ENCODE measurements around the gene RBM48.

- TF ChIP-seq CTCF (IDR thresholded peaks at IDR 0.05; ENCODE audit: low read length): no peak
- no peak for TF ChIP-seq EZH2 (optimal IDR thresholded peaks at IDR 0.05; ENCODE audit: low read depth, low read length)
- no peak for TF ChIP-seq EZH2phosphoT487 (IDR thresholded peaks at IDR 0.05; ENCODE audit: low read length)
Measured at GRCh38 chr7:92557249-92557648, 28.7 kb downstream of the RBM48 start.
